ENCODE measurements around the gene SLC1A2. TPM values are rescaled to one million over a fixed set of nuclear protein-coding genes. Genes with fewer than 3 reads are reported as not detected.

The SLC1A2 gene
- total RNA-seq, 4 donors from 2014 or later: 1.0 to 3.4 (median 2.0) TPM

DNA sequence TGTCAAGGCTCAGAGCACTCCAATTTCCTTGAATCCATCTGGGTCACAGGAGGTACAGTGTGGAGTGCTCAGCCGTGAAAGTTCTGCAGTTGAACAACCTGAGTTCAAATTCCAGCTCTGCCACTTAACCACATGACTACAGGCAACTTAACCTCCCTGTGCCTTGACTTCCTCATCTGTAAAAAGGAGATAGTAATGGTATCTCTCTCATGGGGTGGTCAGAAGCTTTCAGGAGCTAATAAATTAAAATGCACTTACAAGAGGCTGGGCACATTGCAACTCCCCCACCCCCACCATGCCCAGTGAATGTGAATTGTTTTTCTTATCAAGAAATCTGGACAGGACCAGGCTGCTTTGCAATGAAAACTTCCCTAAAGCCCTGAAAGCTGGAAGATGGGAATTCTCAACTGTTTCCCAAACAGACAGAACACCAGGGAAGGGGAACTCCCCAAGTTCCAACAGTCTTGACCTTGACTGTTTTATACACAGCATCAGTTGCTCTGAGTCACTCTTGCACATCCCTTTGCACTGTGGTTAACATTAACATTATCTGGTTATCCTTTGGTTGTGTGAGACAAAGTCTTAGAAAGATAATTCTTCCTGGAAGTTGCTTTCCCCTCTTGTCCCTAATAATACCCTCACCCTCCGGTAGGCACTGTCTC, 137.0 kb downstream of the SLC1A2 start:
- H3K36me3 ChIP-seq: no peaks in the 10 kb centered on the region
- peak overlapping the region; percentile 77 for H3K27ac ChIP-seq
- TF ChIP-seq POLR2A (IDR thresholded peaks at IDR 0.05) (no peak), EP300 (IDR thresholded peaks at IDR 0.05) (no peak), POLR2AphosphoS5 (IDR thresholded peaks at IDR 0.05) (no peak)
- TF ChIP-seq, protein P1, sequence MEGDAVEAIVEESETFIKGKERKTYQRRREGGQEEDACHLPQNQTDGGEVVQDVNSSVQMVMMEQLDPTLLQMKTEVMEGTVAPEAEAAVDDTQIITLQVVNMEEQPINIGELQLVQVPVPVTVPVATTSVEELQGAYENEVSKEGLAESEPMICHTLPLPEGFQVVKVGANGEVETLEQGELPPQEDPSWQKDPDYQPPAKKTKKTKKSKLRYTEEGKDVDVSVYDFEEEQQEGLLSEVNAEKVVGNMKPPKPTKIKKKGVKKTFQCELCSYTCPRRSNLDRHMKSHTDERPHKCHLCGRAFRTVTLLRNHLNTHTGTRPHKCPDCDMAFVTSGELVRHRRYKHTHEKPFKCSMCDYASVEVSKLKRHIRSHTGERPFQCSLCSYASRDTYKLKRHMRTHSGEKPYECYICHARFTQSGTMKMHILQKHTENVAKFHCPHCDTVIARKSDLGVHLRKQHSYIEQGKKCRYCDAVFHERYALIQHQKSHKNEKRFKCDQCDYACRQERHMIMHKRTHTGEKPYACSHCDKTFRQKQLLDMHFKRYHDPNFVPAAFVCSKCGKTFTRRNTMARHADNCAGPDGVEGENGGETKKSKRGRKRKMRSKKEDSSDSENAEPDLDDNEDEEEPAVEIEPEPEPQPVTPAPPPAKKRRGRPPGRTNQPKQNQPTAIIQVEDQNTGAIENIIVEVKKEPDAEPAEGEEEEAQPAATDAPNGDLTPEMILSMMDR (IDR thresholded peaks at IDR 0.05): no peak
- DNase-seq (ENCODE audit: low spot score in 2 of 2): no peak
- peaks cover 17% of the 10 kb centered on the region for H3K4me1 ChIP-seq
- H3K9me3 ChIP-seq: no peaks in the 10 kb centered on the region
- WGBS: 73% methylated on average over 2 of the region's 2 CpGs
- no peak overlapping the region for H3K4me3 ChIP-seq
- no peaks in the 10 kb centered on the region for H3K27me3 ChIP-seq

DNA sequence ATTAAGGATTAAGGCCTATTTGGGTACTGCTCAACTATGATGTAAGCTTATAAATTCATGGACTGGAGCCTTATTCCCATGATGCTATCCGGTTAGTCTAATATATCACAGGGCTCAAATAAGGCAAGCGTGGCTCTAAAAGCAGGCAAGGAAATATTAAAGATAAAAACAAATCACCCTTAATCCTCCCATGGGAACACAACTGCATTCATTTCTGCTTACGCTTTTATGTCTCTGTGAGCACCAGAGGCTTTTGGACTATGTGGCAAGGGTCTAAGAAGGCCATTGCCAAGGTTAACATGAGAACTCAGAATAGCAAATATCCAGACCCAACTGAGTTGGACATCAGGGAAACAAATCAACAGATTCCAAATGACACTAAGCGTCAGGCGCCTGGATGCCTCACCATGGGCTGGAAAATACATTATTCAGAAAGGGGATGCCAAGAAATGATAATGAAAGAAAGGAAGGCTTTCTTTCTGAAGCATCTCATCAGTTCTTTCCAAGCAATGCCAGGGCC, 138.1 kb downstream of the SLC1A2 start:
- TF ChIP-seq POLR2A (IDR thresholded peaks at IDR 0.05) (no peak), POLR2AphosphoS5 (IDR thresholded peaks at IDR 0.05) (peak in 1 of 3 donors; percentile 63)
- no peaks in the 10 kb centered on the region for H3K36me3 ChIP-seq
- H3K4me3 ChIP-seq: no peak overlapping the region
- 57% methylated on average over 5 of the region's 5 CpGs for WGBS
- no peaks in the 10 kb centered on the region for H3K27me3 ChIP-seq
- no peak for DNase-seq (ENCODE audit: low spot score in 2 of 2)
- H3K9me3 ChIP-seq: no peaks in the 10 kb centered on the region
- peaks cover 27% of the 10 kb centered on the region for H3K4me1 ChIP-seq
- H3K27ac ChIP-seq: peak overlapping the region; percentile 79

DNA sequence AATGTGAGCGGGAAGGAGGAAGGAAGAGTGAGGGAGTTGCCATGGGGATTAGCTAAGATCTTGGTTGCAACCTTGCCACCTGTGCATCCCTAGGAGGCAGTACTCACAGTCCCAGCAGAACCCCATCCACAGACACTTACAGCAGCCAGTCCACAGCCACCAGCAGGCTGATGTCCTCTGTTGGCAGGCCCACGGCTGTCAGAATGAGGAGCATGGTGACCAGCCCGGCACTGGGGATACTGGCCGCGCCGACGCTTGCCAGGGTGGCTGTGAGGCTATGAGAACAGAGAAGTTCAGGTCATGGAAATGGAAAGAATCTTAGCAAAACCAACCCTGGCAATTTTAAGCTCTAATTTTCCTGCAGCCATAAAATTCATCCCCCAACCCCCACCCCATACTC, 138.6 kb downstream of the SLC1A2 start:
- 96% methylated on average over 7 of the region's 7 CpGs for WGBS
- H3K27me3 ChIP-seq: no peaks in the 10 kb centered on the region
- H3K27ac ChIP-seq: peak overlapping the region; percentile 79
- no peak for TF ChIP-seq EP300 (IDR thresholded peaks at IDR 0.05)
- TF ChIP-seq POLR2A (IDR thresholded peaks at IDR 0.05): no peak
- TF ChIP-seq, protein P1 (IDR thresholded peaks at IDR 0.05): no peak
- TF ChIP-seq POLR2AphosphoS5 (IDR thresholded peaks at IDR 0.05): no peak
- H3K36me3 ChIP-seq: no peaks in the 10 kb centered on the region
- H3K9me3 ChIP-seq: no peaks in the 10 kb centered on the region
- no peak for DNase-seq (ENCODE audit: low spot score in 2 of 2)
- H3K4me3 ChIP-seq: no peak overlapping the region
- peaks cover 31% of the 10 kb centered on the region for H3K4me1 ChIP-seq

DNA sequence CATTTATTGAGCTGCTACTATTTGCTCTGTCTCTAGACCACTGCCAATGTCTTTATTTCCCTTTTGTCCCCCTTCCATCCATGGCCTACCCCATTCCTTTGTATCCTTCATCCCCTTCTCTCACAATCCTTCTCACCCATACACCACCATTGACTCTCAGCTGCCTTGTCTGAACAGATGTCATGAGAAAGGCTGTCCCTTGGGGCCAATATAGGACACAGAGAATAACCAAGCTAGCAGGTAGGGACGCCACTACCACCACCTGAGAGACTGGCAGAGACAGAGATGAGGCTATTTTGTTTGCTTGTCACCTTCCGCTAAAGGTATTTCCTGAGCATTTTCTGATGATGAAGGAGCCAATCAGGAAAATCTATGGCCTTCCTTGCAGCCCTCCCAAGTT, 141.5 kb downstream of the SLC1A2 start:
- no peak for DNase-seq (ENCODE audit: low spot score in 2 of 2)
- TF ChIP-seq, protein P1 (IDR thresholded peaks at IDR 0.05): no peak
- TF ChIP-seq EP300 (IDR thresholded peaks at IDR 0.05) (no peak), POLR2A (IDR thresholded peaks at IDR 0.05) (no peak), POLR2AphosphoS5 (IDR thresholded peaks at IDR 0.05) (no peak)
- Histone ChIP-seq H3K27me3 (no peaks in the 10 kb centered on the region), H3K4me3 (no peak overlapping the region), H3K36me3 (no peaks in the 10 kb centered on the region), H3K27ac (no peak overlapping the region), H3K9me3 (no peaks in the 10 kb centered on the region), H3K4me1 (peaks cover 52% of the 10 kb centered on the region)
- WGBS: 90% methylated on average over 2 of the region's 2 CpGs

DNA sequence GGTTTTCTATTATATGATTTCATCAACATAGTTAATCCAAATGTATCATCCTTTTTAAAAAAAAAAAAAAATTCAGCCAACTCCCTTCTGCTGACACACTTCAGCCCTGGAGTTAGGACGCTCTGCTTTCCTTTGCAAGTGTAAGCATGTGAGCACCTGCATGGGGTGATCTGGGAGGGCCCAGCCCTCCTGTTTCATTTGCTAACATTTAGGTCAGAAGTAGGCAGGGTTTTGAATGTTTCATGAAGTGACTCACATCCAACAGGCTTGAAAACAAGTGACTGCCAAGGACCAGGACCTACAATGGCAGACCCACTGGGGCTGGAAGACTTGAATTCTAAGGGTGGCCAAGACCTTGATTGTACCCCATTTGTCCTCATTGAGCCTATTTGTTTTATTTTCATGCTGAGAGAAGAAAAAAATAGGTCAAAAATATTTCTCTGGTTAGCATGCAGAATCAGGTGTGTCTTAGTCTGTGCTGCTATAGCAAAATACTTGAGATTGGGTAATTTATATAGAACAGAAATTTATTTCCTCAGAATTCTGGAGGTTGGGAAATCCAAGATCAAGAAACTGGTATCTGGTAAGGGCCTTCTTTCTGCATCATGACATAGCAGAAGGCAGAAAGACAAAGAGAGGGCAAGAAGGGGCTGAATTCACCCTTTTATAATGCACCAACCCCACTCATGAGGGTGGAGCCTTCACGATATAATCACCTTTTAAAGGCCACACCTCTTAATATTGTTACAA, 142.8 kb downstream of the SLC1A2 start:
- DNase-seq (ENCODE audit: low spot score in 2 of 2): no peak
- H3K36me3 ChIP-seq: no peaks in the 10 kb centered on the region
- H3K4me1 ChIP-seq: peaks cover 43% of the 10 kb centered on the region
- H3K27me3 ChIP-seq: no peaks in the 10 kb centered on the region
- no peak overlapping the region for H3K4me3 ChIP-seq
- 49% methylated on average over 2 of the region's 2 CpGs for WGBS
- peak overlapping the region; percentile 91 for H3K27ac ChIP-seq
- TF ChIP-seq, protein P1 (IDR thresholded peaks at IDR 0.05): no peak
- TF ChIP-seq POLR2AphosphoS5 (IDR thresholded peaks at IDR 0.05): peak in 1 of 3 donors; percentile 9
- H3K9me3 ChIP-seq: no peaks in the 10 kb centered on the region
